Testis (tissue), 2 donors: ENCODE results near the gene ALDOA.

ENCODE experiments used
- POLR2A ChIP-seq: fragments of 450-650 bp; IDR thresholded peaks from one replicate; pipeline ENCODE4 v1.6.1; 2017; ENCODE audit warnings: antibody characterized with exemption, mild to moderate bottlenecking, moderate library complexity
- TF ChIP-seq, protein P1 (sequence below), 3 experiments: fragments of 450-650 bp in 2 of 3; fragments of 200-600 bp in 1 of 3; sonication (generic) in 1 of 3; IDR thresholded peaks; one replicate each; pipeline ENCODE4 v1.5.1; 2016 to 2019; ENCODE audit warnings: antibody characterized with exemption in 3 of 3, mild to moderate bottlenecking in 2 of 3, moderate library complexity in 1 of 3

DNA sequence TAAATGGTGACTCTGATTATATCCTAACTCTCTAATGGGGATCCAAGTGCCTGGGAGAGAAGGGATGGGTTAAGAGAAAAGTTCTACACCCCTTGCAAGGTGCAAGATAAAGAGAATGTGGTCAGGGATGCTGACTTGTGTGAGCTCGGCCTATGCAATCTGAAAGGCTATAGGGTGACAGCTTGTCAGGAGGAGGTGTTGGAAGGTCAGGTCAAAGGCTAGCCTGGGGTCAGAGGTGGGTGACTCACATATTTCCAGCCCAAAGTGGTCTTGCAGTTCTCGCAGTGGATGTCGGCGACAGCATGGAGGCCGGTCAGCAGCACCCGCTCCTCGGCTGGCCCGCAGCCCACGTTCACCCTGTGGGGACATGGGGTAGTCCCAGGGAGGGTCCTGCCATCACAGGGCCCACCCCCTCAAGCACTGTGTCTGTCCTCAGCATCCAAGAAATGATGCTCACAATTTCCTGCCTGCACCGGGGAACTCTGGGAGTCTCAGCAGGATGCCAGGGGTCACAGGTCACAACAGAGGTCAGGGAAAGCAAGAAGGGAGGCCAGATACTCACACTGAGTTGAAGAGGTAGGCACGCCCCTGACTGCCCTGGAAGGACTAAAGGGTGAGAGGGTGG, 29.1 kb downstream of the ALDOA start:
- TF ChIP-seq, protein P1, sequence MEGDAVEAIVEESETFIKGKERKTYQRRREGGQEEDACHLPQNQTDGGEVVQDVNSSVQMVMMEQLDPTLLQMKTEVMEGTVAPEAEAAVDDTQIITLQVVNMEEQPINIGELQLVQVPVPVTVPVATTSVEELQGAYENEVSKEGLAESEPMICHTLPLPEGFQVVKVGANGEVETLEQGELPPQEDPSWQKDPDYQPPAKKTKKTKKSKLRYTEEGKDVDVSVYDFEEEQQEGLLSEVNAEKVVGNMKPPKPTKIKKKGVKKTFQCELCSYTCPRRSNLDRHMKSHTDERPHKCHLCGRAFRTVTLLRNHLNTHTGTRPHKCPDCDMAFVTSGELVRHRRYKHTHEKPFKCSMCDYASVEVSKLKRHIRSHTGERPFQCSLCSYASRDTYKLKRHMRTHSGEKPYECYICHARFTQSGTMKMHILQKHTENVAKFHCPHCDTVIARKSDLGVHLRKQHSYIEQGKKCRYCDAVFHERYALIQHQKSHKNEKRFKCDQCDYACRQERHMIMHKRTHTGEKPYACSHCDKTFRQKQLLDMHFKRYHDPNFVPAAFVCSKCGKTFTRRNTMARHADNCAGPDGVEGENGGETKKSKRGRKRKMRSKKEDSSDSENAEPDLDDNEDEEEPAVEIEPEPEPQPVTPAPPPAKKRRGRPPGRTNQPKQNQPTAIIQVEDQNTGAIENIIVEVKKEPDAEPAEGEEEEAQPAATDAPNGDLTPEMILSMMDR (IDR thresholded peaks at IDR 0.05), result no peak
- TF ChIP-seq POLR2A, result no peak
